OCI-LY3 (cell line): ENCODE results near the gene COL24A1.

ENCODE experiments used
- H2AFZ ChIP-seq: fragments of 200-600, 300-600 bp; shearing (Covaris generic); 2 replicates; pipeline ENCODE4 v1.6.0; 2014; ENCODE audit warnings: antibody characterized with exemption, low read depth, low read length
- H3K27ac ChIP-seq: fragments of 200-600, 300-600 bp; sonication (generic); 2 replicates; pipeline ENCODE4 v1.5.1; 2014; ENCODE audit warnings: mild to moderate bottlenecking, low read length, moderate library complexity, mixed read lengths
- H3K27me3 ChIP-seq: fragments of 200-600, 300-600 bp; sonication (generic); 2 replicates; pipeline ENCODE4 v1.6.1; 2014; ENCODE audit warnings: low read depth, low read length, mixed read lengths
- H3K36me3 ChIP-seq: fragments of 200-600, 300-600 bp; sonication (generic); replicated peaks from 2 replicates; pipeline ENCODE3; 2014; ENCODE audit warnings: low read depth, low read length, mixed read lengths
- H3K4me1 ChIP-seq: fragments of 300-600, 200-600 bp; sonication (generic); 2 replicates; pipeline ENCODE4 v1.6.1; 2014; ENCODE audit warnings: low read length, mixed read lengths
- H3K4me2 ChIP-seq: fragments of 200-600, 300-600 bp; sonication (generic); 2 replicates; pipeline ENCODE4 v1.6.1; 2014; ENCODE audit warnings: low read length, mixed read lengths
- H3K4me3 ChIP-seq: fragments of 300-600, 200-600 bp; sonication (generic); 2 replicates; pipeline ENCODE4 v1.5.1; 2014; ENCODE audit warnings: antibody characterized with exemption, mild to moderate bottlenecking, low read length, moderate library complexity
- H3K79me2 ChIP-seq: fragments of 300-600, 200-600 bp; shearing (Covaris generic); 2 replicates; pipeline ENCODE4 v1.6.1; 2014; ENCODE audit warnings: mild to moderate bottlenecking, low read length, mixed read lengths
- H3K9ac ChIP-seq: fragments of 300-600, 200-600 bp; shearing (Covaris generic); 2 replicates; pipeline ENCODE4 v1.6.0; 2014; ENCODE audit warnings: mild to moderate bottlenecking, low read length, moderate library complexity
- H3K9me3 ChIP-seq: fragments of 200-600, 300-600 bp; shearing (Covaris generic); 2 replicates; pipeline ENCODE4 v1.6.1; 2014; ENCODE audit warnings: low read length, mixed read lengths; ENCODE audit not compliant: insufficient read depth
- H4K20me1 ChIP-seq: fragments of 200-600, 300-600 bp; sonication (generic); 2 replicates; pipeline ENCODE4 v1.6.1; 2016; ENCODE audit warnings: low read length, mixed read lengths; ENCODE audit not compliant: insufficient read depth
- CTCF ChIP-seq: fragments of 200-600, 300-600 bp; sonication (generic); IDR thresholded peaks from 2 replicates; pipeline ENCODE4 v1.5.1; 2014; ENCODE audit warnings: antibody characterized with exemption, low read length, low read depth
- EZH2phosphoT487 ChIP-seq: fragments of 200-600 bp; shearing (Covaris generic); IDR thresholded peaks from 2 replicates; pipeline ENCODE4 v1.6.1; 2018; ENCODE audit warnings: antibody characterized with exemption, mixed run types, low read depth

The COL24A1 gene

GRCh38 chr1:86069757-86070145 is 86.8 kb downstream of the COL24A1 start:
- TF ChIP-seq EZH2phosphoT487 (no peak), CTCF (no peak)
- no peaks in the 10 kb centered on the region for H4K20me1 ChIP-seq

GRCh38 chr1:86068841-86069756 is 87.5 kb downstream of the COL24A1 start:
- no peak for TF ChIP-seq CTCF
- Histone ChIP-seq H2AFZ (no peak overlapping the region), H3K4me2 (no peak overlapping the region), H3K27me3 (no peaks in the 10 kb centered on the region), H3K4me1 (no peaks in the 10 kb centered on the region), H3K36me3 (no peaks in the 10 kb centered on the region), H3K9me3 (no peaks in the 10 kb centered on the region), H3K27ac (no peak overlapping the region), H3K79me2 (no peaks in the 10 kb centered on the region), H4K20me1 (no peaks in the 10 kb centered on the region), H3K4me3 (no peak overlapping the region), H3K9ac (no peak overlapping the region)

More at GRCh38 chr1:86069757-86070145, 86.8 kb downstream of the COL24A1 start:
- Histone ChIP-seq H3K9ac (no peak overlapping the region), H3K4me3 (no peak overlapping the region), H3K27ac (no peak overlapping the region), H3K27me3 (no peaks in the 10 kb centered on the region), H3K4me1 (no peaks in the 10 kb centered on the region), H3K9me3 (no peaks in the 10 kb centered on the region), H3K79me2 (no peaks in the 10 kb centered on the region), H3K4me2 (no peak overlapping the region), H2AFZ (no peak overlapping the region), H3K36me3 (no peaks in the 10 kb centered on the region)

GRCh38 chr1:86068271-86068721 is 88.3 kb downstream of the COL24A1 start:
- no peak for TF ChIP-seq CTCF
- TF ChIP-seq EZH2phosphoT487 = no peak
- Histone ChIP-seq H3K4me3 (no peak overlapping the region), H3K9me3 (no peaks in the 10 kb centered on the region), H3K79me2 (no peaks in the 10 kb centered on the region), H3K4me1 (no peaks in the 10 kb centered on the region), H3K27ac (no peak overlapping the region), H3K36me3 (no peaks in the 10 kb centered on the region), H4K20me1 (no peaks in the 10 kb centered on the region), H3K4me2 (no peak overlapping the region), H3K9ac (no peak overlapping the region), H2AFZ (no peak overlapping the region), H3K27me3 (no peaks in the 10 kb centered on the region)

- Histone ChIP-seq H3K4me2 (no peak overlapping the region), H3K36me3 (no peaks in the 10 kb centered on the region), H3K79me2 (no peaks in the 10 kb centered on the region), H3K27ac (no peak overlapping the region), H2AFZ (no peak overlapping the region), H3K4me3 (no peak overlapping the region), H3K9ac (no peak overlapping the region), H4K20me1 (no peaks in the 10 kb centered on the region), H3K9me3 (no peaks in the 10 kb centered on the region), H3K27me3 (no peaks in the 10 kb centered on the region), H3K4me1 (peaks cover under 1% of the 10 kb centered on the region; the same call in 1 of the 2 replicates)
- TF ChIP-seq CTCF = no peak
- TF ChIP-seq EZH2phosphoT487 = no peak
Observed at GRCh38 chr1:86067626-86068025, 88.9 kb downstream of the COL24A1 start.
